GM19025 (cell line): Measurements from ENCODE around the gene TMEM184B.

Experiments
- ATAC-seq: cut with Tn5 transposase; IDR thresholded peaks from one replicate; pipeline ENCODE4 v1.9.1; 2021; ENCODE audit warnings: mild to moderate bottlenecking, low read depth, moderate library complexity; ENCODE audit not compliant: unreplicated experiment

TMEM184B gene

GRCh38 chr22:38228873-38229740, 43.7 kb downstream of the TMEM184B start:
- no peak for ATAC-seq

GRCh38 chr22:38228326-38228872, 44.4 kb downstream of the TMEM184B start:
- no peak for ATAC-seq

GRCh38 chr22:38226853-38227649, 45.8 kb downstream of the TMEM184B start:
- ATAC-seq, result no peak

- ATAC-seq, result no peak
Measured at GRCh38 chr22:38223289-38223960, 49.4 kb downstream of the TMEM184B start.

GRCh38 chr22:38222797-38223119, 50.1 kb downstream of the TMEM184B start:
- ATAC-seq, result no peak

GRCh38 chr22:38221908-38222796, 50.7 kb downstream of the TMEM184B start:
- no peak for ATAC-seq

- ATAC-seq, result no peak
Measured at GRCh38 chr22:38221407-38221806, 51.4 kb downstream of the TMEM184B start.

GRCh38 chr22:38220653-38221386, 52.0 kb downstream of the TMEM184B start:
- ATAC-seq, result no peak

- no peak for ATAC-seq
Measured at GRCh38 chr22:38220163-38220562, 52.6 kb downstream of the TMEM184B start.

GRCh38 chr22:38219632-38220031, 53.2 kb downstream of the TMEM184B start:
- ATAC-seq, result no peak

GRCh38 chr22:38218661-38219622, 53.9 kb downstream of the TMEM184B start:
- ATAC-seq, result no peak

- ATAC-seq, result no peak
Measured at GRCh38 chr22:38215156-38216038, 57.4 kb downstream of the TMEM184B start.

GRCh38 chr22:38214302-38215056, 58.3 kb downstream of the TMEM184B start:
- ATAC-seq, result peak; percentile 57

- no peak for ATAC-seq
Measured at GRCh38 chr22:38213990-38214301, 58.9 kb downstream of the TMEM184B start.

- ATAC-seq, result no peak
Measured at GRCh38 chr22:38213319-38213989, 59.4 kb downstream of the TMEM184B start.

GRCh38 chr22:38212442-38212841, 60.4 kb downstream of the TMEM184B start:
- ATAC-seq, result no peak
